Measurements from ENCODE around the gene ERBB4.

Gene ERBB4

GRCh38 chr2:211513446-211513845, 1025.2 kb downstream of the ERBB4 start:
- in situ Hi-C loops (cut with MboI; ENCODE audit: low sequenced_read_pairs) = no loop called here

DNA sequence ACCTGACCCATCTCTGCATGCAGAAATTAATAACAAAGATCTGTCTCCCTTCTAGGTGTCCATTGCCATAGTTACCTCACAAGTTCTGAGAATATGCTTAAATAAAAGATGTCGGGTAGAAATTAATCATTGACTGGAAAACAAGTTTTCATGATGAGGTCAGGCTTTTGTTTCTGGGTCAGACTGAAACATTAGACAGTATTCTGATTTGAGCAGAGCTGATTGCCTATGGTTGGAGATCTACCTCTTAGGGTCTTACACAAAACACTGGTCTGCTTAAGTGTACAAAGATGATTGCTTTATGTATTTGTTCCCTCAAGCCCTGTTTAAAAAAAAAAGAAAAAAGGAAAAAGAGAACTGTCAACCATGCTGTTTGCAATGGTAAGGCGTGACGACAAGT, 1025.8 kb downstream of the ERBB4 start:
- in situ Hi-C loops (cut with MboI; ENCODE audit: low sequenced_read_pairs) = no loop called here

- in situ Hi-C loops (cut with MboI; ENCODE audit: low sequenced_read_pairs) = no loop called here
Measured at GRCh38 chr2:211503856-211504255, 1034.7 kb downstream of the ERBB4 start.

DNA sequence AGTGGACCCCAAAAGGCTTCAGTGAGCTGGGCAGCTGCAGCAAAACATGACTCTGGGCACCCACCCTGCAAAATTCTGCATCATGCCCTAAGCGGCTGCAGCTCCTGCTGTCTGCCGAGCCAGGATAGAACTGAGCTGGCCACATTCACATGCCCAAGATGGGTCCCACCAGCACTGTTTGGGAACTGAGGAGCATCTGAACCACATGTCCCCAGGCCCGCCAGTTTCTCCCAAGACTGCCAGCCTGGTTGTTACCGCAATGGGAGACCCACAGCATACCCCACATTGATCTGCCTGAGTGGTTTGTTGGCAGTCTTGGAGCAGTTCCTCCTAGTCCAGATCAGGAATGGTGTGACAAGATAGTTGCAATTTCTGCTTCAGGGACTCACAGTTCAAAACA, 1035.4 kb downstream of the ERBB4 start:
- in situ Hi-C loops (cut with MboI; ENCODE audit: low sequenced_read_pairs) = no loop called here

- in situ Hi-C loops (cut with MboI; ENCODE audit: low sequenced_read_pairs) = no loop called here
Measured at GRCh38 chr2:211498551-211499205, 1039.9 kb downstream of the ERBB4 start.

GRCh38 chr2:211495339-211495738, 1043.3 kb downstream of the ERBB4 start:
- in situ Hi-C loops (cut with MboI; ENCODE audit: low sequenced_read_pairs) = no loop called here

- in situ Hi-C loops (cut with MboI; ENCODE audit: low sequenced_read_pairs) = no loop called here
Measured at GRCh38 chr2:211494536-211494935, 1044.1 kb downstream of the ERBB4 start.

DNA sequence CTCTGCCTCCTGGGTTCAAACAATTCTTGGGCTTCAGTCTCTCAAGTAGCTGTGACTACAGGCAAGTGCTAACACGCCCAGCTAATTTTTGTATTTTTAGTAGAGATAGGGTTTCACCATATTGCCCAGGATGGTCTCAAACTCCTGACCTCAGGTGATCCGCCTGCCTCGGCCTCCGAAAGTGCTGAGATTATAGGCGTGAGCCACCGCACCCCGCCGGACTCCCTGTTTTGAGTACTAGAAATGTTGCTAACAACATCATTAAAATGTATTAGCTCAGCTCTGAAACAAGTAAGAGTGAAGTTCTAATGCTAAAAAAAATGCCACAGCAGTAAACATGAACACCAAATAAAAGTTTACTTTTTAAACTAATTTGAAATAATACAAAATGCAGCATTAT, 1044.5 kb downstream of the ERBB4 start:
- in situ Hi-C loops (cut with MboI; ENCODE audit: low sequenced_read_pairs) = no loop called here

DNA sequence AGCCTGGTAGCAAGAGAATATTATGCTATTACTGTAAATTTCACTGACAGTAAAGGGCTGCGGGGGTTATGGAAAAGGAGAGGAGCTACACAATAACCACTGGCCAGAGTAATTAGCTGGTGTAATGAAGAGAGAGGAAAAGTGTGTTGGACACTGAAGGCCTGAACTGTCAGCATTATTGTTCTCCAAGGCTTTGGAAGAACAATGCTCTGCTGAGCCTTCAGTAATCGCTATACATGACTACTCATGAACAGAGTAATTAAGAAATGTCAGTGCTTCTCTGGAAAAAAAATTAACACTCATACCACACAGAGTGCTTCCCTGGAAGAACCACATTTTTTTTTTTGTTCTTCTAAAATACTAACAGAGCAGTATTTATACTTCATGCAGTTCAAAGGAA, 1050.9 kb downstream of the ERBB4 start:
- in situ Hi-C loops (cut with MboI; ENCODE audit: low sequenced_read_pairs) = no loop called here

DNA sequence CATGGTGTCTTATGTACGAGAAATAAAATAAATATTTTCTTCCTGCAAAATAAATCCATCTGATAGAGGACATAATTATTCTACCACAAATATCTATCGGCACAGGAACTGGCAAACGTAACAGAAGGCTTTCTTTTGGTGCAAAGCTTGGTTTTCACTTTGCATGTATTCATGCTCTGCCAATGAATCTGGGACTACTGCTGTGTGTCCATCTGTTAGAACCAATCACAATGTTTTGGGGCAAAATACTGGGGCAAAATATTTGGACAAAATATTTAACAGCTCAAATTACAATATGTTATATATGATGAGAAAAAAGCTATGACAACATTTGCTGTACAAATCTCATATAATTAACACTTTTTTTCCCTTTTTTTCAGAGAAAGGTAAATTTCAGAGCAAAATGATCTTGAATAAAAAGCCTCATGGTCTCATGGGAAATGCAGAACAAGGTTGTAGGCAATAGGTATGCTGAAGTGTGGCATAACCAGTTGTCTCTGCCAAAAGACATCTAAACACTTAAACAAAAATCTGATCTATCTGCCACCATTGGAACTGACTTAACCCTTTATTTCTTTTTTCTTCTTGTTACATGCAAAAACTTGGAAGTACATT, 1059.0 kb downstream of the ERBB4 start:
- in situ Hi-C loops (cut with MboI; ENCODE audit: low sequenced_read_pairs) = no loop called here

DNA sequence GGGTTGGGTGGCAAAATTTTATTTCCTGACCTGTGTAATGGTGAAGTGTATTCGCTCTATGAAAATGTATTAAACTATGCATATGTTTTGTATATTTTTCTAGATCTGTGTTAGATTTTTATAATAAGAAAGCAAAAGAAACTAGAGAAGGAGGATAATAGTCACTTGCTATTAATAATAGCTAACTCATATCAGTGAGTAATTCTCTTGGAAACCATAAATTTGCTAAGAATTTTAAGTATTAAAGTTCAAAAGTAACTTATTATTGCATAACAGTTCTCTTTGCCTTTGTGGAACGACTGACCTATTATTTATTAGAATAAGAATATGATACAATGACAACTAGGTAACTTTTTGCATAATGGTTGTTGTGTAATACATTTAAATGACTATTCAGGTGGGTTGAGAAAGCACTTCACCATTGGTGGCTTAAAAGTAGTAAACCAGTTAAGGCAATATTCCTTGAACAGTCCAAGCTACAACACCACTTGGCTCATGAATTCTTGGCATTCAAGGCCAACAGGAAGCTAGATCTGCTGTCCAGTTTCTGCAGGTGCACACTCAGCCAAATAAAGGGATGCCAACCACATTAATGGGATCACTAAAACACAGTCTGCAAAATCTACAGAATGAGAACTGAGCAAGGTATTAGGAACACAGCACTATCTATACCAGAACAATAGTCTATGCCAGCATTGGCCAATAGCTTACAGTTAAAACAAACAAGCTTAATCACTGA, 1060.9 kb downstream of the ERBB4 start:
- in situ Hi-C loops (cut with MboI; ENCODE audit: low sequenced_read_pairs) = no loop called here

DNA sequence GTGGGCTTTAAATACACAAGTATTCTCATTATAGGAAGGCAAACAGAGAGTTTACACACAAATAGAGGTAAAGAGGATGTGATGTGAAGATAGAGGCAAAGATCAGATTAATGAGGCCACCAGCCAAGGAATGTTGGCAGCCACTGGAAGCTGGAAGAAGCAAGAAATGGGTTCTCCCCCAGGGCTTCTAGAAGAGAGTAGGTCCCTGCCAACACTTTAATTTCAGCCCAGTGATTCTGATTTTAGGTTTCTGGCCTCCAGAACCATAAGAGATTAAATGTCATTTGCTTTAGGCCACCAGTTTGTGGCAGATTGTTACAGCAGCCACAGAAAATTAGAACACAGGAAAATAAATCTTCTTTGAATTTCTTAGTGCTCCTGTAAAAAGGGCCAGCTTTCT, 1065.5 kb downstream of the ERBB4 start:
- in situ Hi-C loops (cut with MboI; ENCODE audit: low sequenced_read_pairs) = no loop called here

DNA sequence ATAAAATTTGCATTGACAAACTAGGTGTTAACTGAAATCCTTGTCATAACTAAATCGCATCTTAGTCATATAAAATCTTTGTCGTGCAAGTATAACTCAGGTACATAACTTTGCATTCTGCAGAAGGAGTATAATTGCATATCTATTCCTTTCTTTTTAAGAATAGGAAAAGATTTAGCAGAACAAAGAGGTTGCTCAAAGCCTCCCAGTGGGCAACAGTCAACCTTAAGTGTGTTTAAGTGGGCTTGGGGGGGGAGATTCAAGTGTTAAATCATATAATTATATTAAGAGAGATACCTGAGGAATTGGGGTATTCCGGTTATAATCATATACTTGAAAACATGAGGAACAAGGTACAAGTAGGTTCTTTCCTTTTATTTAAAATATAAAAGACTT, 1068.9 kb downstream of the ERBB4 start:
- in situ Hi-C loops (cut with MboI; ENCODE audit: low sequenced_read_pairs) = no loop called here

GRCh38 chr2:211468877-211469663, 1069.5 kb downstream of the ERBB4 start:
- in situ Hi-C loops (cut with MboI; ENCODE audit: low sequenced_read_pairs) = no loop called here

- in situ Hi-C loops (cut with MboI; ENCODE audit: low sequenced_read_pairs) = no loop called here
Measured at GRCh38 chr2:211468217-211468616, 1070.4 kb downstream of the ERBB4 start.

GRCh38 chr2:211463397-211463796, 1075.2 kb downstream of the ERBB4 start:
- in situ Hi-C loops (cut with MboI; ENCODE audit: low sequenced_read_pairs) = no loop called here

GRCh38 chr2:211458974-211459373, 1079.6 kb downstream of the ERBB4 start:
- in situ Hi-C loops (cut with MboI; ENCODE audit: low sequenced_read_pairs) = no loop called here

DNA sequence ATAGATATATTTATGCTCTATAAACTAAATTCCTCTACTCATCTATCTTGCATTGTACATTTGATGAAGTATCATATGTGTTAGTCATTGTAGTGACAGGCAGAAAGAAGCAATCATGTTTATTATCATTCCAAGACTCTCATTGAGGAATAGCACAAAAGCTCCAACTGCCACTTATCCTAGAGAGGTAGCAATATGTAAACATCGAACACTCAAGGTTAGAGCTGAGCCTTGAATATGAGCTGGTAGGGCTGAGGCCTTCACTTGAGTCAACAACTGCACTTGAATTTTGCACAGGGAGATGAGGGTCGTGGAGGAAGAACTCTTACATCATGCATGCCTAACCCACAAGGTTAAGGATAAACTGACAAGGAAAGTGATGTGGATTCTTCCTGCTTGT, 1081.3 kb downstream of the ERBB4 start:
- in situ Hi-C loops (cut with MboI; ENCODE audit: low sequenced_read_pairs) = no loop called here

DNA sequence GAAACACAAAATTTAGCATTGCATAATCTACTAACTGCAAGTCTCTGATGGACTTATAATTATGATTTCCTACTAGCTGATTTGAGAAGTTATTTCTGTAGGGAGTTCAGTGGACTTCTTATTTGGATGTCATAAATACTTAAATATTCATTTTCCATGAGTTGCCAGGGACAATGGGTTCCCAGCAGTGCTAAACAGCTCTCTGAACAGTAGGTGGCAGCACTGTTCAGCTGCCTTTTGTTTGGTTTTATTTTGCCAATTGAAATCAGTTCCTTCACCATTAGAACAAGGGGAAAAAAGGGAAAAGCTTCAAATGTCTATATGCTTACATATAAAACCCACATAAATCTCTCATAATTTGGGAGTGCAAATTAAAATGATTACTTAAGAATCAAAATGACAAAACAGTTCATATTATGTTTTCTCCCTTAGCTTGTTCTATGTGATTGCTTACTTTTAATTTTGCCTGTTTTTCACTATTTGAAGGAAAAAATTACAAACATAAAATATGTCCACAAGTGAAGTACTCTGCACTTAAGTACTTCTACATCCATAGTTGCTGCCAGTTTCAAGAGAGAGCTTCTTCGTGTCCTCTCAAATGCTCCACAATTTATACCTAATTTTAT, 1083.3 kb downstream of the ERBB4 start:
- in situ Hi-C loops (cut with MboI; ENCODE audit: low sequenced_read_pairs) = no loop called here

DNA sequence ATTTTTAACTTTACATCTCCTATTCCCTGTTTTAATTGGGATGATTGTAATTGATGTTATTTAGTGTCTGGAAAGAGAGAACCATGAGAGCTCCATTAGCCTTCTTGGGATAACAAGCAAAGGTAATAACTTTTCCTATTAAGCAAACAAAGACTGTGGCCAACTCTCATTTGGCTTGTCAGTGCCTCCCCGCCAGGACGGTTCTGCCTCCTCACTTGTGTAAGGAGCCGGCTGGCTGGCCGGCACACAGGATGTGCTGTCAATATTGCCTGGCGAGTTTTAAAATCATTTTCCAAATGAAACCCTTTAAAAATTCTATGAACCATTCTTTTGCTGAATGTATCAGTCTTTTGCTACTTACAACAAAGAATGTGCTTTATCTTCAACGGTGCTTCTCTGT, 1083.9 kb downstream of the ERBB4 start:
- in situ Hi-C loops (cut with MboI; ENCODE audit: low sequenced_read_pairs) = no loop called here

GRCh38 chr2:211453311-211453887, 1085.2 kb downstream of the ERBB4 start:
- in situ Hi-C loops (cut with MboI; ENCODE audit: low sequenced_read_pairs) = no loop called here

All from HL-60/S4 treated with phorbol 12-myristate 13-acetate at 8.2 ng/mL for 4 days and 3 days (cell line).